Subcutaneous adipose tissue (tissue), 4 donors: Measurements from ENCODE around the gene CRAMP1. TPM values are rescaled to one million over a fixed set of nuclear protein-coding genes. Genes with fewer than 3 reads are reported as not detected.

ENCODE experiments used
- total RNA-seq, 4 donors: library from RNA; depleted of rRNA; stranded (reverse); fragments of >200 nt; gene quantifications; one replicate each; pipeline ENCODE4 v1.1.0, GENCODE V29; 2016
- TF ChIP-seq, protein P1 (sequence below): fragments of 450-650 bp; IDR thresholded peaks from one replicate; pipeline ENCODE4 v1.5.1; 2016; ENCODE audit warnings: low read depth, mild to moderate bottlenecking, control low read depth, antibody characterized with exemption, moderate library complexity

The CRAMP1 gene
- total RNA-seq, 4 donors from 2014 or later, result 6.8 to 13.9 (median 8.7) TPM

DNA sequence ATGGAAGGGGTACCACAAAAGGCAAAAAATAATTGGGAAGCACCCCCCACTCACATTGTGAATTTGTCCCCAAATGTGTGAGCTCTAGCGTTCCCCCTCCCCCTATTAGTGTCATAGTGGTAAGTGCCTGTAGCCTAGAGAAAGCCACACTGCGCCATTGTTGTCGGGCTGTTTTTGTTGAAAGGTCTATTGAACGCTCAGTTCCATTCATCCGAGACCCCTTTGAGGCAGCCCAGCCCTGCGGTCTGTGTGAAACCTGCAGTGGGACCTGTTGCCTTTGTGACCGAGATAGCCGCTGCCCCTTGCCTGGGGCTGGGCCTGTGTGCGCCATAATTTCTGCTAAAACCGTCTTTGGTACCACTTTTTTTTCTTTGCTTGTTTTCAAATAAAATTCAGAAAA, 68.9 kb downstream of the CRAMP1 start:
- TF ChIP-seq, protein P1, sequence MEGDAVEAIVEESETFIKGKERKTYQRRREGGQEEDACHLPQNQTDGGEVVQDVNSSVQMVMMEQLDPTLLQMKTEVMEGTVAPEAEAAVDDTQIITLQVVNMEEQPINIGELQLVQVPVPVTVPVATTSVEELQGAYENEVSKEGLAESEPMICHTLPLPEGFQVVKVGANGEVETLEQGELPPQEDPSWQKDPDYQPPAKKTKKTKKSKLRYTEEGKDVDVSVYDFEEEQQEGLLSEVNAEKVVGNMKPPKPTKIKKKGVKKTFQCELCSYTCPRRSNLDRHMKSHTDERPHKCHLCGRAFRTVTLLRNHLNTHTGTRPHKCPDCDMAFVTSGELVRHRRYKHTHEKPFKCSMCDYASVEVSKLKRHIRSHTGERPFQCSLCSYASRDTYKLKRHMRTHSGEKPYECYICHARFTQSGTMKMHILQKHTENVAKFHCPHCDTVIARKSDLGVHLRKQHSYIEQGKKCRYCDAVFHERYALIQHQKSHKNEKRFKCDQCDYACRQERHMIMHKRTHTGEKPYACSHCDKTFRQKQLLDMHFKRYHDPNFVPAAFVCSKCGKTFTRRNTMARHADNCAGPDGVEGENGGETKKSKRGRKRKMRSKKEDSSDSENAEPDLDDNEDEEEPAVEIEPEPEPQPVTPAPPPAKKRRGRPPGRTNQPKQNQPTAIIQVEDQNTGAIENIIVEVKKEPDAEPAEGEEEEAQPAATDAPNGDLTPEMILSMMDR, result no peak

DNA sequence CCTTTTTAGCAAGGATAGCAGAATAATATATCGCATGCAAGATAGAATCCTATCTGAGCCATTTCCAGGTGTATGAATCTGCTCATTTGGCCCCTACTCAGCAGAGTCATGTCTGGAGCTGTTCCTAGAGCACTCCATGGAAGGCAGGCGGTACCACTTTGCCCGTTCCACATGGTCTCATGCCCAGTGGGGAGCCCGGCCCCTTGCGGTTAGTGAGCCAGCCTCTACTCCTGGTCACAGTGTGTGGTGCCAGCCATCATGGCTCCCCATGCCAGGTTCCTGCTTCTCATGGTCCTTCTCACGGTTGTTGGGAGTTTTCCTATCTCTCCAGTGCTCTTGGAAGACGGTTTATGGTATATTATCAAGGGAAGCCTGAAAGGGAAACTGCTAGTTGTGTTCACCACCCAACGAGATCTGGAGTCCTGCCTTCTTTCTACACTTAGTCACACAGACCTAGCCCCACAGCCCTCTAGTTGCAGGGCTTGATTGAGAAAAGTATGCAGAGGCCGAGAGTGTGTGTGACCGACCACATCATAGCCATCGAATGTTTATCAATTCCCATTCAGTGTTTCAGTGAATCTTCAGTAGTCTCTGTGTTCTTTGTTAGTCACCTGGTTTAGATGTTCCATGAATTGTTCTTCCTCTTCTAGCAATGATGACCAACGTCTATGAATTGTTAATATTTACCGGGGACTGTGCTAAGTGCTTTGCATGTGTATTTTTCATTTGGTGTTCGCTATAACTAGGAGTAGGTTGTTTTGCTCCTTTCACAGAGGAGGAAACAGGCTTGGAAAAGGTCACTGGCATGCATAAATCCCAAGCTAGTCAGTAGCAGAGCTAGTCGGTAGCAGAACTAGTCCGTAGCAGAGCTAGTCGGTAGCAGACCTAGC, 75.5 kb downstream of the CRAMP1 start:
- TF ChIP-seq, protein P1, result no peak

DNA sequence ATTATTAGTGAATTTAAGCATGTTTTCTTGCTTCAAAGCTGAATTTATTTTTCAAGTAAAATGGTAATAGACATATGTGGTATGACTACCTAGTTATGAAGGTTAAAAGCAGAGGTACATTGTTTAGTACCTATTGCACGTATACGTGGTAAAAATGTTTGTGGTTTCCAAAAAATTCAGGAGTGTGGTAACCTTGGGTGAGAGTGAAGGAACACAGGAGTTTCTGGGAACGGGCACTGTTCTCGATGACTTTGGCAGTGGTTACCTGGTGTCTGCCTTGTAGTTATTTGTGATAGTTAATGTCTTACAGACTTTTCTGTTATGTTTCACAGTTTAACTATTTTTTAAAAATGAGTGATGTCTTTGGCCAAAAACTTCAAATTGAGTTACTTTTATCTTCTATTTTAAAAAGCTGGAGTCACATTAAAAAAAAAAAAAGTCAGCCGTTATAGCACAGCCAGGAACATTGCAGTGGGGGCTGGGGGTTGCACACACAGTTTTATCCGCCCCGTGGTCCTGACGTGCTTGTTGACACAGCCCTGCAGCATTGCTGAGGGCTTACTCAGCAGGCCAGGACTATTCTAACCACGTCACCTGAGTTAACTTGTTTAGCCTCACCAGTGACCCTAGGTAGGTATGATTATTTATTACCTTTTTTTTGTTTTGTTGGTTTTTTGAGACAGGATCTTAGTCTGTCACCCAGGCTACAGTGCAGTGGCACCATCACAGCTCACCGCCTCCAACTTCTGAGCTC, 76.8 kb downstream of the CRAMP1 start:
- TF ChIP-seq, protein P1, result no peak

DNA sequence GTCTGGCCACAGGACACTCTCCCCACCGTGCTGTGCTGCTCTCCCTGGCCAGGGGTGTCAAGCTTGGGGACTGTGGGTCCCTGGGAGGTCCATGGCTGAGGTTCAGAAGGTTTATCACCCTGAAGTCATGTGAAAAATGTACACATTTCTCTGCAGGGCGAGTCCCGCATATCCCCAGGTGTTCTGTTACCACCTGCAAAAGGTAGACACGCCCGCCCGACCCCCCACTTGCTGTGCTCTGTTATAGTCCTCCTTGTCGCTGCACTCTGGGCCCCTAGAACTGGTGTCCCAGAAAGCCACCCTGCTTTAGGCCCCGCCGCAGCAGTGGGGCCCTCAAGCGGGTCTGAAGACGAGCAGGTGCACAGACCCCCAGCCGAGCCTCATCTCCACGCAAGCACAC, 77.7 kb downstream of the CRAMP1 start:
- TF ChIP-seq, protein P1, result no peak

DNA sequence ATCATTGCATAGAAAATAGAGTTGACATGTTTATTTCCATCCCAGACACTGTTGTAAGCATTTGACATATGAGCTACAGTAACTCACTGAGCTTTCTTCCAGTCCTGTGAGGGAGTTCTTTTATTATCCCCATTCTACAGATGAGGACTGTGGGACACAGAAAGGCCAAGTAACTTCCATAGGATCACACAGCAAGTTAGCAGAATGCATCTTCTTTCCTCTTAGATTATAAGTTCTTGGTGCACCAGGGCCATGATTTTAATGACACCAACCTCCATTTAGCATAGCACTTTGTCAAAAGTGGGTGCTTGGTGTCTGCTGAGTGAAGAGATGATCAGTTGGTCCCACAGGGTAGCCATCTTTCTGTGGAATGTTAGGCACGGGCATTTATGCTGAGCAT, 78.7 kb downstream of the CRAMP1 start:
- TF ChIP-seq, protein P1, result no peak

DNA sequence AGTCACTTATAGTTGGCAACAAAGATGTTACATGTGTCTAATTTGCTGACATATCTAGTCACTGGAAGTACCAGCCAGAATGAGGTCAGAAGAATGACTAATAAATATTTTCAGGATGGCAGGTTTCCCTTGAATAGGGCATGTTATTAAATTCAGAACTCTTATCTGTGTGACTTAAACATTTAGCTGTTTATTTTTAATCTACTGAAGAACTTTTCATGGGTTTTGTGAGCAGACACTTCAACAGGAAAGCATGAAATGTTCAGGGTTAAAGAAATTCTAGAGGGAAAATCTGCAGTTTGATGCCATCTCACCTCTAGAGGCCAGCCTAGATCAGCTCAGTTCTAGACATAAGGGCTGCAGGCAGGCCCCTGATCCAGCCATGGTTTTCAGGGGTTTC, 79.1 kb downstream of the CRAMP1 start:
- TF ChIP-seq, protein P1, result no peak

DNA sequence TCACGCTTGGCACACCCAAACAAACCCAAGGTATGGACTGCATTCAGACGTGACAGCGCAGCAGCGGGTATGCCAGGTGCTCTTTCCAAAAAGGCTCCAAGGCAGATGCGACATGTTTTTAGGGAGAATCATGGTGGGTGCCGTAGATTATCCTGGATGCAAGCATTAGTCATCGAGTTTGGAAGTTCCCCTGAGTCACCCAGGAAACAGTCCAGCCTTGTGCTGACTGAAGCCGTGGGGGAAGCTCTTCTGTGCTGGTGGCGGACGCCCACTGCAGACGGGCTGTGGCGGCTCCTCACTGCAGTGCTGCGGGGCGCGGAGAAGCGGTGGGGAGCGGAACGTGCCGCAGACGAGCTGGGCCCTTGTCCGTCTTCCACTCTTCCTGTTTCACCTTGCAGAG, 79.8 kb downstream of the CRAMP1 start:
- TF ChIP-seq, protein P1, result no peak
